Stomach (tissue), 9 donors: ENCODE results near the gene USP32. TPM values are rescaled to one million over a fixed set of nuclear protein-coding genes. Genes with fewer than 3 reads are reported as not detected.
A peak's percentile ranks its signal among the peaks of the same experiment; 100 is the strongest.

Source experiments
- DNase-seq, 2 donors: peaks; one replicate each; pipeline versions ENCODE4 v3.0.0 to v3.0.0-alpha.2; 2013 to 2019
- H3K27ac ChIP-seq, 5 donors: fragments of 200-600 bp in 4 of 5; sonication (generic) in 4 of 5; one replicate each; pipeline ENCODE4 v1.5.1; 2013 to 2019; ENCODE audit warnings: mild to moderate bottlenecking in 1 of 5, moderate library complexity in 1 of 5
- H3K27me3 ChIP-seq, 3 donors: fragments of 200-600 bp; sonication (generic); one replicate each; pipeline ENCODE4 v1.5.1; 2017 to 2019; ENCODE audit warnings: mixed run types in 1 of 3
- H3K36me3 ChIP-seq, 4 donors: fragments of 200-600 bp; sonication (generic); 1 replicate in 3 of 4; 2 replicates in 1 of 4; pipeline ENCODE4 v1.5.1; 2016 to 2019
- H3K4me1 ChIP-seq, 4 donors: fragments of 200-600 bp; sonication (generic); one replicate each; pipeline ENCODE4 v1.5.1; 2016 to 2019
- H3K4me3 ChIP-seq, 4 donors: fragments of 200-600 bp; sonication (generic) in 3 of 4; one replicate each; pipeline ENCODE4 v1.5.1; 2016 to 2019; ENCODE audit warnings: mild to moderate bottlenecking in 1 of 4
- H3K9me3 ChIP-seq, 4 donors: fragments of 200-600 bp; sonication (generic); one replicate each; pipeline ENCODE4 v1.5.1; 2016 to 2019
- CTCF ChIP-seq, 7 experiments: fragments of 450-650 bp in 4 of 7; fragments of 200-600 bp in 3 of 7; sonication (generic) in 3 of 7; IDR thresholded peaks; one replicate each; pipeline ENCODE4 v1.5.1; 2016 to 2019; ENCODE audit warnings: antibody characterized with exemption in 7 of 7, control low read depth in 2 of 7, mild to moderate bottlenecking in 1 of 7
- EP300 ChIP-seq: sonication (generic); formaldehyde crosslinking; IDR thresholded peaks from one replicate; pipeline ENCODE4 v1.6.1; 2017; ENCODE audit warnings: antibody characterized with exemption
- POLR2A ChIP-seq, 4 donors: fragments of 450-650 bp; IDR thresholded peaks; one replicate each; pipeline ENCODE4 v1.6.1; 2016; ENCODE audit warnings: antibody characterized with exemption in 4 of 4, control low read depth in 2 of 4, mild to moderate bottlenecking in 1 of 4, moderate library complexity in 1 of 4
- POLR2AphosphoS5 ChIP-seq, 3 donors: sonication (generic); formaldehyde crosslinking; IDR thresholded peaks; one replicate each; pipeline ENCODE4 v1.6.1; 2016; ENCODE audit warnings: antibody characterized with exemption in 3 of 3
- WGBS, 5 donors: extraction: QIAGEN DNeasy Blood & Tissue Kit in 3 of 5; methylation state at CpG; one replicate each; pipeline versions ENCODE4 v1.1.5 to v1.1.7; 2013 to 2018; 5-methylcytosine and 5-hydroxymethylcytosine counted together
- intact Hi-C: fragments of 100-400 bp; cut with DNase I; formaldehyde crosslinking; loops from one replicate; pipeline ENCODE4 v1.15.1; 2023; ENCODE audit warnings: low total_unique reads
- polyA plus RNA-seq, 3 donors: library from polyadenylated mRNA; stranded (reverse); fragments of 200-250 nt; gene quantifications; one replicate each; pipeline ENCODE4 v1.2.3, GENCODE V29; 2013
- total RNA-seq, 5 donors: library from RNA; depleted of rRNA; stranded (reverse); fragments of >200 nt; gene quantifications; one replicate each; pipeline versions ENCODE4 v1.1.0 to v1.2.3, GENCODE V29; 2014 to 2016
- donor health status: healthy with polysubstance abuse.
- donor health status: Bipolar disorder and iron deficiency.
- donor health status: healthy.

Gene USP32
- total and polyA plus RNA-seq, 8 donors = 7.5 to 70.9 (median 16.0) TPM

- Histone ChIP-seq H3K9me3 (no peaks in the 10 kb centered on the region), H3K36me3 (peaks cover 0 to 36% (median 30%) of the 10 kb centered on the region in 4 donors), H3K27ac (peak overlapping the region in 1 of 5 donors; percentile 0), H3K4me3 (no peak overlapping the region), H3K4me1 (peaks cover 0 to 7% (median 3%) of the 10 kb centered on the region in 4 donors), H3K27me3 (no peaks in the 10 kb centered on the region)
- intact Hi-C loops = no loop called here
- 59 to 71% (median 64%) methylated on average over 1 of the region's 1 CpG for WGBS, 5 donors
- no peak for DNase-seq
- TF ChIP-seq POLR2A (IDR thresholded peaks at IDR 0.05) = no peak
- TF ChIP-seq CTCF (IDR thresholded peaks at IDR 0.05) = no peak
- no peak for TF ChIP-seq EP300
- no peak for TF ChIP-seq POLR2AphosphoS5 (IDR thresholded peaks at IDR 0.05)
Observed at GRCh38 chr17:60284709-60285108, 107.2 kb downstream of the USP32 start.

GRCh38 chr17:60283816-60284215 is 108.1 kb downstream of the USP32 start:
- no peaks in the 10 kb centered on the region for H3K27me3 ChIP-seq
- peaks cover 0 to 7% (median 3%) of the 10 kb centered on the region in 4 donors for H3K4me1 ChIP-seq
- TF ChIP-seq POLR2A (IDR thresholded peaks at IDR 0.05) (no peak), EP300 (no peak), CTCF (IDR thresholded peaks at IDR 0.05) (no peak), POLR2AphosphoS5 (IDR thresholded peaks at IDR 0.05) (no peak)
- H3K36me3 ChIP-seq = peaks cover 0 to 32% (median 28%) of the 10 kb centered on the region in 4 donors
- intact Hi-C loops = no loop called here
- 85 to 98% (median 95%) methylated on average over 3 of the region's 3 CpGs for WGBS, 5 donors
- no peak overlapping the region for H3K4me3 ChIP-seq
- DNase-seq = no peak
- H3K9me3 ChIP-seq = no peaks in the 10 kb centered on the region
- H3K27ac ChIP-seq = no peak overlapping the region

- Histone ChIP-seq H3K27me3 (no peaks in the 10 kb centered on the region), H3K4me3 (no peak overlapping the region), H3K36me3 (peaks cover 0 to 11% (median 2%) of the 10 kb centered on the region in 4 donors), H3K27ac (no peak overlapping the region), H3K9me3 (no peaks in the 10 kb centered on the region), H3K4me1 (peaks cover 0 to 7% (median 3%) of the 10 kb centered on the region in 4 donors)
- intact Hi-C loops = no loop called here
- TF ChIP-seq POLR2A (IDR thresholded peaks at IDR 0.05) (no peak), CTCF (IDR thresholded peaks at IDR 0.05) (no peak), POLR2AphosphoS5 (IDR thresholded peaks at IDR 0.05) (no peak), EP300 (no peak)
- no peak for DNase-seq
Observed at GRCh38 chr17:60280673-60281072, 111.3 kb downstream of the USP32 start.

- H3K27me3 ChIP-seq = no peaks in the 10 kb centered on the region
- no peak overlapping the region for H3K27ac ChIP-seq
- H3K36me3 ChIP-seq = peaks cover 0 to 10% (median 2%) of the 10 kb centered on the region in 4 donors
- no peaks in the 10 kb centered on the region for H3K9me3 ChIP-seq
- no peak overlapping the region for H3K4me3 ChIP-seq
- no peak for DNase-seq
- intact Hi-C loops = no loop called here
- TF ChIP-seq EP300 = no peak
- no peak for TF ChIP-seq POLR2A (IDR thresholded peaks at IDR 0.05)
- no peak for TF ChIP-seq POLR2AphosphoS5 (IDR thresholded peaks at IDR 0.05)
- no peak for TF ChIP-seq CTCF (IDR thresholded peaks at IDR 0.05)
- H3K4me1 ChIP-seq = peaks cover 0 to 7% (median 0%) of the 10 kb centered on the region in 4 donors
- WGBS, 5 donors = 86 to 97% (median 91%) methylated on average over 2 of the region's 2 CpGs
Observed at GRCh38 chr17:60278237-60278636, 113.7 kb downstream of the USP32 start.
